K562 (cell line): ENCODE measurements around the gene NBPF3. TPM values are rescaled to one million over a fixed set of nuclear protein-coding genes. Genes with fewer than 3 reads are reported as not detected.
A peak's percentile ranks its signal among the peaks of the same experiment; 100 is the strongest.

Experiments used
- BCOR ChIP-seq: fragments of 450-650 bp; IDR thresholded peaks from 2 replicates; pipeline ENCODE4 v1.6.1; 2016
- EGR1 ChIP-seq: fragments of 450-650 bp; conservative IDR thresholded peaks from 2 replicates; pipeline ENCODE4 v1.6.1; 2017; ENCODE audit warnings: mild to moderate bottlenecking
- HNRNPUL1 ChIP-seq: fragments of 200-400 bp; formaldehyde crosslinking; IDR thresholded peaks from 2 replicates; pipeline ENCODE4 v1.6.1; 2017; ENCODE audit warnings: low read length
- MAFF ChIP-seq: IDR thresholded peaks from 2 replicates; pipeline ENCODE4 v1.6.1; 2012; ENCODE audit warnings: low read length, improper control_type of control experiment
- MIER1 ChIP-seq: fragments of 450-650 bp; IDR thresholded peaks from 2 replicates; pipeline ENCODE4 v1.6.1; 2016; ENCODE audit warnings: antibody characterized with exemption, mild to moderate bottlenecking, low read depth
- MTA3 ChIP-seq: fragments of 450-650 bp; formaldehyde crosslinking; IDR thresholded peaks from 2 replicates; pipeline ENCODE4 v1.6.1; 2017; ENCODE audit warnings: mild to moderate bottlenecking, borderline replicate concordance
- MYNN ChIP-seq, 2 experiments: sonication (generic); formaldehyde crosslinking in 1 of 2; IDR thresholded peaks; 2 replicates each; pipeline versions ENCODE4 v1.5.0 to v1.6.1; 2016 to 2020; ENCODE audit warnings: antibody characterized with exemption in 1 of 2, missing genetic modification reagents in 1 of 2
- PRPF4 ChIP-seq: fragments of 200-400 bp; formaldehyde crosslinking; IDR thresholded peaks from one replicate; pipeline ENCODE4 v1.6.1; 2017; ENCODE audit warnings: low read length, low read depth, mild to moderate bottlenecking; ENCODE audit not compliant: insufficient read depth, poor library complexity, severe bottlenecking
- RBBP5 ChIP-seq: fragments of 200-600 bp; sonication (generic); IDR thresholded peaks from 2 replicates; pipeline ENCODE4 v1.6.1; 2012; ENCODE audit warnings: borderline replicate concordance, mild to moderate bottlenecking, low read length, control low read depth, inconsistent platforms; ENCODE audit not compliant: insufficient read depth, poor library complexity, severe bottlenecking
- STAG1 ChIP-seq: sonication (generic); formaldehyde crosslinking; IDR thresholded peaks from 2 replicates; pipeline ENCODE4 v1.5.0; 2020; ENCODE audit warnings: missing genetic modification reagents, borderline replicate concordance
- STAT5A ChIP-seq: IDR thresholded peaks from 2 replicates; pipeline ENCODE4 v1.6.1; 2012; ENCODE audit warnings: low read length, inconsistent platforms, borderline replicate concordance
- TEAD1 ChIP-seq, 2 experiments: fragments of 450-650 bp in 1 of 2; sonication (generic) in 1 of 2; formaldehyde crosslinking; IDR thresholded peaks; 2 replicates each; pipeline versions ENCODE4 v1.4.0 to v1.8.0; 2020 to 2022; ENCODE audit warnings: mild to moderate bottlenecking in 2 of 2, missing genetic modification reagents in 1 of 2
- ZFPM2 ChIP-seq: fragments of 250-450 bp; sonication (Bioruptor Pico); IDR thresholded peaks from 2 replicates; pipeline ENCODE4 v1.5.1; 2022; ENCODE audit warnings: mild to moderate bottlenecking
- ZNF232 ChIP-seq: sonication (generic); formaldehyde crosslinking; IDR thresholded peaks from 2 replicates; pipeline ENCODE4 v1.8.0; 2022; ENCODE audit warnings: mild to moderate bottlenecking, missing genetic modification reagents
- ZSCAN32 ChIP-seq: fragments of 450-650 bp; formaldehyde crosslinking; IDR thresholded peaks from 2 replicates; pipeline ENCODE4 v1.4.0; 2020; ENCODE audit warnings: mild to moderate bottlenecking, moderate library complexity
- polyA plus RNA-seq, 8 experiments: library from polyadenylated mRNA; depleted of rRNA in 4 of 8; stranded (reverse) in 5 of 8; unstranded in 3 of 8; fragments of >200 nt; fragmentation: Nextera tagmentation in 2 of 8; fragmentation: Illumina TruSeq in 1 of 8; extraction: Ambion mirVana in 2 of 8; extraction: Trizol in 1 of 8; gene quantifications; 2 replicates each; pipeline versions ENCODE4 v1.2.1 to v1.2.3, GENCODE V29; 2011 to 2014; ENCODE audit warnings: inconsistent platforms in 1 of 8, missing spikeins in 1 of 8
- total RNA-seq, 7 experiments: library from RNA; depleted of rRNA in 6 of 7; stranded (reverse); fragments of >200 nt in 6 of 7; fragmentation: Illumina TruSeq in 2 of 7; extraction: Trizol in 2 of 7; gene quantifications; 2 replicates each; pipeline versions ENCODE4 v1.2.1 to v1.2.3, GENCODE V29; 2011 to 2021; ENCODE audit warnings: low replicate concordance in 1 of 7
- TF ChIP-seq, protein P1 (sequence below): fragments of 450-650 bp; IDR thresholded peaks from 2 replicates; pipeline ENCODE4 v1.6.1; 2018; ENCODE audit warnings: mild to moderate bottlenecking, low read depth; ENCODE audit not compliant: partially characterized antibody
- TF ChIP-seq, protein P2 (sequence below): sonication (generic); formaldehyde crosslinking; IDR thresholded peaks from 2 replicates; pipeline ENCODE4 v1.8.0; 2022; ENCODE audit warnings: mild to moderate bottlenecking, missing genetic modification reagents, borderline replicate concordance
- TF ChIP-seq, protein P3 (sequence below), 3 experiments: IDR thresholded peaks in 2 of 3; conservative IDR thresholded peaks in 1 of 3; 2 replicates each; pipeline ENCODE4 v1.5.1; 2011 to 2012; ENCODE audit warnings: low read length in 3 of 3, mild to moderate bottlenecking in 3 of 3, control low read depth in 2 of 3, improper control_type of control experiment in 1 of 3, inconsistent platforms in 1 of 3, low read depth in 1 of 3, mixed read lengths in 1 of 3, moderate library complexity in 1 of 3; ENCODE audit not compliant: insufficient read depth in 2 of 3
- TF ChIP-seq, protein P4 (sequence below): fragments of 250-450 bp; sonication (Bioruptor Pico); IDR thresholded peaks from 2 replicates; pipeline ENCODE4 v1.4.0; 2020
- TF ChIP-seq, protein P5 (sequence below): fragments of 450-650 bp; conservative IDR thresholded peaks from 2 replicates; pipeline ENCODE4 v1.6.1; 2016; ENCODE audit warnings: missing genetic modification characterization, low read depth, mild to moderate bottlenecking, control low read depth, missing compliant biosample characterization

The NBPF3 gene
- total and polyA plus RNA-seq, 9 of the 15 experiments (the other 6 are each of a cell fraction or from before 2014, with no cell fraction given): 1.5 to 7.3 (median 5.4) TPM

DNA sequence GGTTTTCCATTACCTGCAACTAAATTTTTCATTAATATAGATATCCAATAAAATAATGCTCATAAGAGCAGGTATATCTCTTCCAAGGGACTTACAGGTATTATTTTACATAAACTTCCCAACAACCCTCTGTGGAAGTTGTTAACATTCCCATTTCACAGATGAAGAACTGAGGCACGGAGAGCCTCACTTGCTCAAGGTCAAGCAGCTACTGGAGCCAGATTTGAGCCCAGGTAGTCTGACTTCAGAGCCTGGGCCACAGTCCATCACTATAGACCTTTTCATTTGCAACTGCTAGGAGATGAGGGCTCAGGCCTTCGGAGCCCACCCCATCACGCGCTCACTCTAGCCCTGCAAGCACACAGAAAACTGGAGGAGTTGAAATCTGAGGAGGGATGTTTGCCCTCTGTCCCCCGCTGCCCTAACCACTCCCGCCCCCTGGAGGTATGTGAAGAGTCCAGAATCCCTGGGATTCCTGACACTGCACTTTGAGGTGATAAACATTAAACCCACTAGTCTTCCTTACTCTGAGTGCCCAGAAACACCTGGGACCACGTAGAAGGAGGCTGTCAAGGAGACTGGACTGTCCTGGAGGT is 57.6 kb downstream of the NBPF3 start (continued):
- TF ChIP-seq, protein P1, sequence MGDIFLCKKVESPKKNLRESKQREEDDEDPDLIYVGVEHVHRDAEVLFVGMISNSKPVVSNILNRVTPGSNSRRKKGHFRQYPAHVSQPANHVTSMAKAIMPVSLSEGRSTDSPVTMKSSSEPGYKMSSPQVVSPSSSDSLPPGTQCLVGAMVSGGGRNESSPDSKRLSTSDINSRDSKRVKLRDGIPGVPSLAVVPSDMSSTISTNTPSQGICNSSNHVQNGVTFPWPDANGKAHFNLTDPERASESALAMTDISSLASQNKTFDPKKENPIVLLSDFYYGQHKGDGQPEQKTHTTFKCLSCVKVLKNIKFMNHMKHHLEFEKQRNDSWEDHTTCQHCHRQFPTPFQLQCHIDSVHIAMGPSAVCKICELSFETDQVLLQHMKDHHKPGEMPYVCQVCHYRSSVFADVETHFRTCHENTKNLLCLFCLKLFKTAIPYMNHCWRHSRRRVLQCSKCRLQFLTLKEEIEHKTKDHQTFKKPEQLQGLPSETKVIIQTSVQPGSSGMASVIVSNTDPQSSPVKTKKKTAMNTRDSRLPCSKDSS: no peak
- TF ChIP-seq STAG1 (CRISPR knock-in tag) (peak; percentile 74), TEAD1 (CRISPR knock-in tag; IDR thresholded peaks at IDR 0.05) (0 out of 4 replicates have a peak, but pooled peaks of 1 of the 2 experiments have one; percentile 24), EGR1 (no peak), ZSCAN32 (no peak), MIER1 (no peak), ZNF232 (no peak), HNRNPUL1 (no peak), MYNN (IDR thresholded peaks at IDR 0.05) (no peak), MYNN (CRISPR knock-in tag; IDR thresholded peaks at IDR 0.05) (no peak), MAFF (peak; percentile 19; the same call in 1 of the 2 replicates), BCOR (peak; percentile 43; the same call in 1 of the 2 replicates), ZFPM2 (CRISPR knock-in tag) (no peak), PRPF4 (no peak), RBBP5 (no peak), MTA3 (no peak), STAT5A (no peak)
- TF ChIP-seq, protein P2, sequence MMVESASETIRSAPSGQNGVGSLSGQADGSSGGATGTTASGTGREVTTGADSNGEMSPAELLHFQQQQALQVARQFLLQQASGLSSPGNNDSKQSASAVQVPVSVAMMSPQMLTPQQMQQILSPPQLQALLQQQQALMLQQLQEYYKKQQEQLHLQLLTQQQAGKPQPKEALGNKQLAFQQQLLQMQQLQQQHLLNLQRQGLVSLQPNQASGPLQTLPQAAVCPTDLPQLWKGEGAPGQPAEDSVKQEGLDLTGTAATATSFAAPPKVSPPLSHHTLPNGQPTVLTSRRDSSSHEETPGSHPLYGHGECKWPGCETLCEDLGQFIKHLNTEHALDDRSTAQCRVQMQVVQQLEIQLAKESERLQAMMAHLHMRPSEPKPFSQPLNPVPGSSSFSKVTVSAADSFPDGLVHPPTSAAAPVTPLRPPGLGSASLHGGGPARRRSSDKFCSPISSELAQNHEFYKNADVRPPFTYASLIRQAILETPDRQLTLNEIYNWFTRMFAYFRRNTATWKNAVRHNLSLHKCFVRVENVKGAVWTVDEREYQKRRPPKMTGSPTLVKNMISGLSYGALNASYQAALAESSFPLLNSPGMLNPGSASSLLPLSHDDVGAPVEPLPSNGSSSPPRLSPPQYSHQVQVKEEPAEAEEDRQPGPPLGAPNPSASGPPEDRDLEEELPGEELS (CRISPR knock-in tag): no peak
- TF ChIP-seq, protein P3, sequence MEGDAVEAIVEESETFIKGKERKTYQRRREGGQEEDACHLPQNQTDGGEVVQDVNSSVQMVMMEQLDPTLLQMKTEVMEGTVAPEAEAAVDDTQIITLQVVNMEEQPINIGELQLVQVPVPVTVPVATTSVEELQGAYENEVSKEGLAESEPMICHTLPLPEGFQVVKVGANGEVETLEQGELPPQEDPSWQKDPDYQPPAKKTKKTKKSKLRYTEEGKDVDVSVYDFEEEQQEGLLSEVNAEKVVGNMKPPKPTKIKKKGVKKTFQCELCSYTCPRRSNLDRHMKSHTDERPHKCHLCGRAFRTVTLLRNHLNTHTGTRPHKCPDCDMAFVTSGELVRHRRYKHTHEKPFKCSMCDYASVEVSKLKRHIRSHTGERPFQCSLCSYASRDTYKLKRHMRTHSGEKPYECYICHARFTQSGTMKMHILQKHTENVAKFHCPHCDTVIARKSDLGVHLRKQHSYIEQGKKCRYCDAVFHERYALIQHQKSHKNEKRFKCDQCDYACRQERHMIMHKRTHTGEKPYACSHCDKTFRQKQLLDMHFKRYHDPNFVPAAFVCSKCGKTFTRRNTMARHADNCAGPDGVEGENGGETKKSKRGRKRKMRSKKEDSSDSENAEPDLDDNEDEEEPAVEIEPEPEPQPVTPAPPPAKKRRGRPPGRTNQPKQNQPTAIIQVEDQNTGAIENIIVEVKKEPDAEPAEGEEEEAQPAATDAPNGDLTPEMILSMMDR (IDR thresholded peaks at IDR 0.05 in 2 of 3, conservative IDR thresholded peaks at IDR 0.05 in 1 of 3; ENCODE audit: insufficient read depth in 2 of 3, low read depth in 1 of 3, low read length in 3 of 3): peak; percentile 42 to 56 (median 55)
- TF ChIP-seq, protein P4, sequence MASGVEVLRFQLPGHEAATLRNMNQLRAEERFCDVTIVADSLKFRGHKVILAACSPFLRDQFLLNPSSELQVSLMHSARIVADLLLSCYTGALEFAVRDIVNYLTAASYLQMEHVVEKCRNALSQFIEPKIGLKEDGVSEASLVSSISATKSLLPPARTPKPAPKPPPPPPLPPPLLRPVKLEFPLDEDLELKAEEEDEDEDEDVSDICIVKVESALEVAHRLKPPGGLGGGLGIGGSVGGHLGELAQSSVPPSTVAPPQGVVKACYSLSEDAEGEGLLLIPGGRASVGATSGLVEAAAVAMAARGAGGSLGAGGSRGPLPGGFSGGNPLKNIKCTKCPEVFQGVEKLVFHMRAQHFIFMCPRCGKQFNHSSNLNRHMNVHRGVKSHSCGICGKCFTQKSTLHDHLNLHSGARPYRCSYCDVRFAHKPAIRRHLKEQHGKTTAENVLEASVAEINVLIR: no peak
- TF ChIP-seq, protein P5, sequence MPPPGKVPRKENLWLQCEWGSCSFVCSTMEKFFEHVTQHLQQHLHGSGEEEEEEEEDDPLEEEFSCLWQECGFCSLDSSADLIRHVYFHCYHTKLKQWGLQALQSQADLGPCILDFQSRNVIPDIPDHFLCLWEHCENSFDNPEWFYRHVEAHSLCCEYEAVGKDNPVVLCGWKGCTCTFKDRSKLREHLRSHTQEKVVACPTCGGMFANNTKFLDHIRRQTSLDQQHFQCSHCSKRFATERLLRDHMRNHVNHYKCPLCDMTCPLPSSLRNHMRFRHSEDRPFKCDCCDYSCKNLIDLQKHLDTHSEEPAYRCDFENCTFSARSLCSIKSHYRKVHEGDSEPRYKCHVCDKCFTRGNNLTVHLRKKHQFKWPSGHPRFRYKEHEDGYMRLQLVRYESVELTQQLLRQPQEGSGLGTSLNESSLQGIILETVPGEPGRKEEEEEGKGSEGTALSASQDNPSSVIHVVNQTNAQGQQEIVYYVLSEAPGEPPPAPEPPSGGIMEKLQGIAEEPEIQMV (tag): no peak
